ENCODE results near the gene DPT. TPM values are rescaled to one million over a fixed set of nuclear protein-coding genes. Genes with fewer than 3 reads are reported as not detected.

The DPT gene
- total and polyA plus RNA-seq, 10 of the 15 experiments (the other 5 are each of a cell fraction or from before 2014, with no cell fraction given) = 0.05 to 0.10 TPM; not detected in 8

DNA sequence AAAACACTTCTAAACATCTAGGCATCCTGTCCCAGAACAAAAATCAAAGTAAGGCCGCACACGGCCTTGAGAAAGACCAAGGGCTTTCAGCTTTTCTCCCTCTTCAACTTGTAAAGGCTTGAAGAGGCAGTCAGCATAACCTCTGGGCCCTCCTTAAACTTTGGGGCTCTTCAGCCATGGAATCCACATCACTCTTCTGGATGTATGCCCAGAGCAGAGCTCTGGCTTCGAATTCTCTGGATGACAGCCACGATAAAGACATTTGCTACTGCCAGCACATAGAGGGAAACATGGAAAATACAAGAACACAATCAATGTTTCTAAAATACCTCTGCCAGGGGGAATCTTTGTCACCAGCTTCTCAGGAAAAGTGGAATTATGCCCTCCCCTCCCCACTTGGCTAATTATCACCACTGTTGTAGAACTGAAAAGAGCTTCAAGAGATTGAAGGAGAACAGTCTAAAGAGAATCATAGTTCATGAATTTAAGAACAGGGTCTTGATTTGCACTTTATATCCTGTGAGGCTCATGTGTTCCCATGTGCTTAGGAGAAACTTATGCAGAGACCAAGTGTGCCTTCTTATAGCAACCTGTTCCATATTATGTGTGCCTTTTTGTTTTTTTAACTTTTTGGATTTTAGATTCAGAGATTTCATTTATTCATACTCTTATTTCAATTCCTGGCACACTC lies 39.0 kb upstream of the DPT start:
- in situ Hi-C loops (cut with MboI) = no loop called here
- H3K9me3 ChIP-seq (replicated peaks; ENCODE audit: control insufficient read depth, insufficient read depth, low read length) = no peaks in the 10 kb centered on the region

More for the DNA sequence above, 39.0 kb upstream of the DPT start:
- no peak overlapping the region for H3K4me3 ChIP-seq
- ATAC-seq (no peak), DNase-seq (ENCODE audit: low read depth, low spot score) (no peak), FAIRE-seq (no peak)
- TF ChIP-seq STAT1 (conservative IDR thresholded peaks at IDR 0.05) = no peak
- no peak for TF ChIP-seq NFXL1 (IDR thresholded peaks at IDR 0.05; ENCODE audit: borderline replicate concordance)
- TF ChIP-seq GABPA (IDR thresholded peaks at IDR 0.05; ENCODE audit: low read depth) = no peak
- TF ChIP-seq PML (IDR thresholded peaks at IDR 0.05; ENCODE audit: low read length) = no peak
- TF ChIP-seq YBX1 (IDR thresholded peaks at IDR 0.05) = no peak
- TF ChIP-seq, protein P1, sequence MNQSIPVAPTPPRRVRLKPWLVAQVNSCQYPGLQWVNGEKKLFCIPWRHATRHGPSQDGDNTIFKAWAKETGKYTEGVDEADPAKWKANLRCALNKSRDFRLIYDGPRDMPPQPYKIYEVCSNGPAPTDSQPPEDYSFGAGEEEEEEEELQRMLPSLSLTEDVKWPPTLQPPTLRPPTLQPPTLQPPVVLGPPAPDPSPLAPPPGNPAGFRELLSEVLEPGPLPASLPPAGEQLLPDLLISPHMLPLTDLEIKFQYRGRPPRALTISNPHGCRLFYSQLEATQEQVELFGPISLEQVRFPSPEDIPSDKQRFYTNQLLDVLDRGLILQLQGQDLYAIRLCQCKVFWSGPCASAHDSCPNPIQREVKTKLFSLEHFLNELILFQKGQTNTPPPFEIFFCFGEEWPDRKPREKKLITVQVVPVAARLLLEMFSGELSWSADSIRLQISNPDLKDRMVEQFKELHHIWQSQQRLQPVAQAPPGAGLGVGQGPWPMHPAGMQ (IDR thresholded peaks at IDR 0.05; ENCODE audit: borderline replicate concordance) = no peak
- TF ChIP-seq ZBED1 (IDR thresholded peaks at IDR 0.05; ENCODE audit: borderline replicate concordance) = no peak
- TF ChIP-seq HDAC6 (IDR thresholded peaks at IDR 0.05; ENCODE audit: unreplicated experiment) = no peak
- TF ChIP-seq, protein P2, sequence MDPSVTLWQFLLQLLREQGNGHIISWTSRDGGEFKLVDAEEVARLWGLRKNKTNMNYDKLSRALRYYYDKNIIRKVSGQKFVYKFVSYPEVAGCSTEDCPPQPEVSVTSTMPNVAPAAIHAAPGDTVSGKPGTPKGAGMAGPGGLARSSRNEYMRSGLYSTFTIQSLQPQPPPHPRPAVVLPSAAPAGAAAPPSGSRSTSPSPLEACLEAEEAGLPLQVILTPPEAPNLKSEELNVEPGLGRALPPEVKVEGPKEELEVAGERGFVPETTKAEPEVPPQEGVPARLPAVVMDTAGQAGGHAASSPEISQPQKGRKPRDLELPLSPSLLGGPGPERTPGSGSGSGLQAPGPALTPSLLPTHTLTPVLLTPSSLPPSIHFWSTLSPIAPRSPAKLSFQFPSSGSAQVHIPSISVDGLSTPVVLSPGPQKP (IDR thresholded peaks at IDR 0.05; ENCODE audit: low read depth, low read length) = no peak
- no peak for TF ChIP-seq CREB1 (IDR thresholded peaks at IDR 0.05; ENCODE audit: low read depth)
- ChIA-PET POLR2A (no interaction called here), CTCF (interaction anchor here (1.9 kb wide), 1 partner anchor 16 kb away, joined by 4 read pairs; no protein-coding TSS in a partner anchor), RAD21 (ENCODE audit: unreplicated experiment) (interaction anchor here (0.9 to 1.1 kb wide), 2 partner anchors 329 to 413 kb away, joined by 3 read pairs; no protein-coding TSS in a partner anchor), SMC1A (ENCODE audit: uncharacterized antibody, unreplicated experiment) (interaction anchor here (0.9 to 1.7 kb wide), 2 partner anchors 12 to 16 kb away, joined by 3 to 4 read pairs; no protein-coding TSS in a partner anchor)
- no peaks in the 10 kb centered on the region for H3K36me3 ChIP-seq (ENCODE audit: control insufficient read depth in 2 of 2, insufficient read depth in 2 of 2, low read length in 1 of 2)
- H3K4me2 ChIP-seq (ENCODE audit: control insufficient read depth, insufficient read depth) = no peak overlapping the region
- intact Hi-C loops (cut with micrococcal nuclease; ENCODE audit: unreplicated experiment) = no loop called here
- WGBS (ENCODE audit: insufficient coverage, insufficient replicate concordance, low lambda C conversion rate, missing lambda C conversion rate) = 47% methylated on average over 4 of the region's 4 CpGs
- H2AFZ ChIP-seq (ENCODE audit: control insufficient read depth, low read depth, low read length) = no peak overlapping the region
- no TSS peak for BruUV-seq (replicated peaks)
- no peak overlapping the region for H3K27ac ChIP-seq (ENCODE audit: control insufficient read depth, insufficient read depth)
- H3K4me1 ChIP-seq (ENCODE audit: control insufficient read depth, insufficient read depth, low read length) = no peaks in the 10 kb centered on the region
- no peaks in the 10 kb centered on the region for H3K79me2 ChIP-seq (ENCODE audit: control insufficient read depth, insufficient read depth, low read length)
- peaks cover 0 to 1% of the 10 kb centered on the region in 2 experiments; a peak in 1 of 4 replicates for H3K27me3 ChIP-seq (replicated peaks in 1 of 2; ENCODE audit: control insufficient read depth in 2 of 2, insufficient read depth in 2 of 2, low read length in 1 of 2)
- no peak overlapping the region for H3K9ac ChIP-seq (ENCODE audit: control insufficient read depth, insufficient read depth, low read length)
- no peaks in the 10 kb centered on the region for H4K20me1 ChIP-seq (ENCODE audit: control insufficient read depth, insufficient read depth)
